Activated T-cell treated with anti-CD3 and anti-CD28 coated beads for 24 hours (primary cell): ENCODE results near the gene OLFML1.

Experiments
- DNase-seq: peaks from one replicate; pipeline ENCODE4 v3.0.0-alpha.2; 2020; ENCODE audit warnings: low read depth

Gene OLFML1

GRCh38 chr11:7559398-7560283 is 74.3 kb downstream of the OLFML1 start:
- no peak for DNase-seq
